Activated CD4-positive, CD25-positive, alpha-beta regulatory T cell treated with anti-CD3 and anti-CD28 coated beads, Interleukin-2, amount 50 U/mL, for 72 hours (primary cell): ENCODE results near the gene INPP5E.

Experiments used
- DNase-seq: peaks from one replicate; pipeline ENCODE4 v3.0.0; 2021

INPP5E gene

GRCh38 chr9:136447173-136447778 is 7.6 kb upstream of the INPP5E start:
- no peak for DNase-seq

DNA sequence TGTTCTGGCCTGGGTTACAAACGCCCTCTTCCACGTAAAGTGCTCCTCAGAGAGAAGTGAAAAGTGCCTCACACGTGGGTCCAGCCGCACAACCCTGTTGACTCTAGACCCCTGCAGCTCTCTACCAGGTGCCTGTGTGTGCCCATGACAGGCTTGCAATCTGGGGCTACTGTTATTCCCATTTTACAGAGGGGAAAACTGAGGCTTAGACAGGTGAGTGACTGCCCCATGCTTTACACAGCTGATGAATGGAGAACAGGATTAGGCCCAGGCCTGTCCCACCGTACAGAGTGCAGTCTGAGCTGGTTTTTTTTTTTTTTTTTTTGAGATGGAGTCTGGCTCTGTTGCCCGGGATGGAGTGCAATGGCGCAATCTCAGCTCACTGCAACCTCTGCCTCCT is 6.2 kb upstream of the INPP5E start:
- DNase-seq: no peak

DNA sequence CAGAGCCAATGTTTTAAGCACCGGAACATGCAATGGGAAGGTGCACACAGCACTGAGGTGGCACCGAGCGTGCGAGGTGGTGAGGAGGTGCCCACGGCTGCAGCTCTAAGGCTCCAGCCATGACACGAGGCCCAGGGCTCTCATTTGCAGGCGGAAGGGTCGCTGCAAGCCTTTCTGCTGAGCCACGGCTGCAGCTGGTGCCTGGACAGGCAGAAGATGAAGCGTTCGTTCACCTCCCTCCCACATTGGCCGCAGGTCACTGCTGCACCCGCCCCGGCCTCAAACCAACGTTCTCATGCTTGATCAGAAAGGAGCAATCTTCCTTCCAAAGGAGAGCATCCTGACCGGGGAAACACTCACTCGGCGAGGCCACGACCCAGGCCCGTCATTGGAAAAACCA is 4.5 kb upstream of the INPP5E start:
- DNase-seq: no peak

DNA sequence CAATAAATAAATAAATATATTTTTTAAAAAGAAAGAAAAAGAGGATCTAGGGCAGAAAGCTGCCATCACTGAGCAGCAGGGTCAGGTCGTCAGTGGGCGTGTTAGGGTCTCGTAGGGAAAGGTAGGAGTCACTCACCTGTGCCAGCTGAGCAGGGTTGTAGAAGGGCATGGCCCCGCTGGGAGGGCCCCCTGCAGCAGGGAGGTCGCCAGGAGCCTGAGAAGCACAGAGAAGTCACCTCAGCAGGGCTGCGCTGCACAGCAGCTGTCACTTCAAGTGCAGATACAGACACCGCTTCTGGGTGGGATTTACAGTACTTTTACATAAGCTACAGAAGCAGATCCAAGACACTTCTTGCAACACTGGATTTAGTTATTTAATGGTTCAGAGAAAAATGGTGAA is 4.0 kb upstream of the INPP5E start:
- no peak for DNase-seq

DNA sequence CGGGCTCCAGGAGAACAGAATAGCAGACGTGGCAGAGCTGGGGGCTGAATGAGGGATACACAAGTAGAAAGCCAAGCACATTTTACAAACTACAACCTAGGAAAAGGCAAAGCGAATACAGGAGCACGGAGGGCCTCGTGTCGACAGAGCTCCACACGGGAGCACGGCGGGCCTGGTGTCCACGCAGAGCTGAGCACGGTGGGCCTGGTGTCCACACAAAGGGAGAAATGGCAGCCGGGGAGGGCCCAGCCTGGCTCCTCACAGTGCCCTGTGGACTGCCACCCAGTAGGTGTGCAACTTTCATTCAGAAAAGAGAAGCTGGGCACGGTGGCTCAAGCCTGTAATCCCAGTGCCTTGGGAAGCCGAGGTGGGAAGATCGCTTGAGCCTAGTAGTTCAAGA is 3.4 kb upstream of the INPP5E start:
- DNase-seq: no peak

DNA sequence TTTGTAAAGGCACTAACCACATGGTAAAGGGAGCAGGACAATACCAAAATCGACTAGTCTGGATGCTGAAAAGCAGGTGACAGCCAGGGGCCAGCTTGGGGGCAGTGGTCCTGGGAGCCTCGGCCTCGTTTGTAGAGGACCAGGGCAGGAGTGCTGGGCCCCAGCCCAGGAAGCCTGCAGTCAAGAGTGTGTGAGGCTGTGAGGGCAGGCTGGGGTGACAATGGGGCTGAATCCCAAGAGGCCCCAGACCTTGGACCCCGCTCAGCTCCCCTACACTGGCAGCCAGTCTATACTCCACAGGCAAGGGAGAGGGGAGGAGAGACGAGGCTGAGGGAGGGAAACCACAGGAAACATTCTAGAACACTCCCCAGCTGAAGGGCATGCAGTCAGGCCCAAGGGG is 2.6 kb upstream of the INPP5E start:
- DNase-seq: no peak

DNA sequence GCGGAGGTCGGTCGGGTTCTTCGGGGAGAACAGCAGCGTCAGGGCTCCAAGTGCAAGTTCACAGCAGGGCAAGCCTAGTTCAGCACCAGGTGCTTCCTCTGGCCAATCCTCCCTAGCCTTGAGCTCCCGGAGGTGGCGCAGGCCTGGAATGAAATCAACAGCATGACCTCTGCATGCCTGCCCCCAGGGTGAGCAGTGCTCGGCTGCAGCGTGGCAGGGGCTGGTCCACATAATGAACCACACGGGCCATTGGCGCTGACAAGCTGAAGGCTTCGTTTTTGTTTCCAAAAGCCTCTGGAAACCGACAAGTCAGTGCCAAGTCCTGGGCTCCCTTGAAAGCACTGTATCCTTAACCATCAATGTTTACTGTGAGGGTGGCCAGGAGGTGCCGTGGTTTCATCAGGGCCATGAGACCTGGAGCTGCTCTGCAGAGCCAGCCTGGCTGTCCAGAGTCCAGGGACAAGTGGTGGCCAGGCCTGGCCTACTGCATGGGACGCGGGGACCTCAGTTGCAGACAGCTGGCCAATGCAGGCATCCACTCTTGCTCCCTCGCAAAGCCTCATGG is 2.1 kb upstream of the INPP5E start:
- DNase-seq: no peak

- DNase-seq: no peak
These were observed 1.6 kb upstream of the INPP5E start for GRCh38 chr9:136441191-136441680.

- peak; percentile 62 for DNase-seq
These were observed 831 bp downstream of the INPP5E start for GRCh38 chr9:136438548-136439480.

DNA sequence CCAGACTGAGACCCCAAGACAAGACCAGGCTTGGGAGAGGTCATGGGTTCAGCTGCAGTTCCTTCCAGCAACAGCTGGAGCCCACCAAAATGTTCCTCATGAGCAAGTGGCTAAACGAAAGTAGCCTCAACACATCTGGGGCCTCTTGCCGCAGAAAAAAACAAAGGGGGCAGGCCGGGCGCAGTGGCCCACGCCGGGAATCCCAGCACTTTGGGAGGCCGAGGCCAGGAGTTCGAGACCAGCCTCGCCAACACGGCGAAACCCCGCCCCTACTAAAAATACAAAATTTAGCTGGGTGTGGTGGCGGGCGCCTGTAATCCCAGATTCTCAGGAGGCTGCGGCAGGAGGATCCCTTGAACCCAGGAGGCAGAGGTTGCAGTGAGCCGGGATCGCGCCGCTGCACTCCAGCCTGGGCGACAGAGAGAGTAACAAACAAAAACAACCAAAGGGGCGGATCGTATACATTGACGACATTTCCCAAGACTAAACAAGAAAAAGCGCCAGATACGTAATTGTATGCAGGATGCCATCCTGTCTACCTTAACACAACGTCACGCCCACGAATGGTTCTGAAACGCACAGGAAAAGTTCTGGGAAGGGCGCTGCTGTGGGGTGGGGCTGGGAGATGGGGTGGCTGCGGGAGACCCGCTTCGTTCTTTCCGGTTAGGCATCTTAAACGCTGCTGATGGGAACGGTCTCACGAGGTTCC is 1.7 kb downstream of the INPP5E start:
- DNase-seq: no peak

DNA sequence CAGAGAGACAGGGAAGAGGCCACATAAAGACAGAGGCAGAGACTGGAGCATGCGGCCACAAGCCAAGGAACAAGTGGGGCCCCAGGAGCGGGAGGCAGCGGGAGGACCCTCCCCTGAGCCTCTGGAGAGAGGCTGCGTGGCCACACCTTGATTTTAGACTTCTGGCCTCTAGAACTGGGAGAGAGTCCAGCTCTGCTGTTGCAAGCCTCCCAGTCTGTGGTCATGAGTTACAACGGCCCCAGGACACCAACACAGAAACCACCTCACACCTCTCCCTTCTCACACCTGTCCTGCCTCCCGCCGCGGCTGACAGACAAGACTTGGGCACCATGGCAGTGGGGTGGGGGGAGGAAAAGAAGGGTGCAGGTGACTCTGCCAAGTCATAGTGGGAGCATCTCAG is 2.2 kb downstream of the INPP5E start:
- DNase-seq: no peak

DNA sequence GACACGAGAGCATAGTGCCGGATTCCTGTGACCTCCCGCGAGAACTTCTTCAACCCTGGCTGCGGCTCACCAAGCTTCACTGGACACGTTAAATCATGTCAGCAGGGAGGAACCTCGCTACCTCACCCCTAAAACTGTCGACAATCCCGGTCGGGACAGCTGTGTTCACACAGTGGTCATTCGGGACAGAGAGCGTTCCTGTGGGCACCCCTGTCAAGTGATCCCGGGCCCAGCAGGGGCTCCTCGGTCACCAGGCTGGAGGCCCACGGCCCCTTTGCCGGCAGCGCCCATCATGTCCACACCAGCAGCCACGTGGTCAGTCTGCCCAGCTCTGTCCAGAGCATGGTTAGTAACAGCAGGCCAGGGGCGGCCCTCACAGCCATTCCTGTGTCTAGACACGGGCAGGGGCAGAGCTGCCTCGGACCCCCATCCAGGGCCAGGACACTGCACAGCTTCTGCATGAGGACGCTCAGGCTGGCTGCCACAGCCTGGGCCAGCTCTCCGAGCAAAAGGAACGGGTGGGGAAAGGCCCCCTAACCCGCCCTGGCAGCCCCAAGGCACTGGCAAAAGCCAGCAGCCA is 3.5 kb downstream of the INPP5E start:
- DNase-seq: no peak

DNA sequence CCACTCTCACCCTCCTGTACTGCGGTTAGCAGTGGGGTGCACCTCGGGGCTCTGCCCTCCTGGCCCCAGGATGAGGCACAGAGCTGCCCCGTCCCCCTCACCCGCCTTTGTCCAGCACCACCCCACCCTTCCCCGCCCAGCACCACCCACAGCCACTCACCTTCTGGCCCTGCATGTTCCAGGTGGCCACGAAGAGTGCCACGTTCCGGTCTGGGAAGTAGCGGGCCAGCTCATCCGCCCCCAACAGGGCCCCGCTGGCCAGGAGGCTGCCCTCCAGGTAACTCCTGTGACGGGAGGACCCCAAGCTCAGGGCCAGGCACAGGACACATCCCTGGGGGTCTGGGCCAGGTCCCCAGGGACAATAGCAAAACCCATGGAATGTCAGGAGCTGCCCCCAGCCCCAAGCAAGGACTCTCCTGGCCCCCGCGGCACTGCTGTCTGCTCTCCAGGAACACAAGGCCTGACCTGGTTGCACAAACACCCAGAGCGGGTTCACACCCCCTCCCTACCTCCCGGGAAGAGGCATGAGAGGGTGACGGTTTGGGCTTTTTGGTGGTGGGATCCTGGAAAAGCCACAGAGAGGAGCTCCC is 5.0 kb downstream of the INPP5E start:
- no peak for DNase-seq

DNA sequence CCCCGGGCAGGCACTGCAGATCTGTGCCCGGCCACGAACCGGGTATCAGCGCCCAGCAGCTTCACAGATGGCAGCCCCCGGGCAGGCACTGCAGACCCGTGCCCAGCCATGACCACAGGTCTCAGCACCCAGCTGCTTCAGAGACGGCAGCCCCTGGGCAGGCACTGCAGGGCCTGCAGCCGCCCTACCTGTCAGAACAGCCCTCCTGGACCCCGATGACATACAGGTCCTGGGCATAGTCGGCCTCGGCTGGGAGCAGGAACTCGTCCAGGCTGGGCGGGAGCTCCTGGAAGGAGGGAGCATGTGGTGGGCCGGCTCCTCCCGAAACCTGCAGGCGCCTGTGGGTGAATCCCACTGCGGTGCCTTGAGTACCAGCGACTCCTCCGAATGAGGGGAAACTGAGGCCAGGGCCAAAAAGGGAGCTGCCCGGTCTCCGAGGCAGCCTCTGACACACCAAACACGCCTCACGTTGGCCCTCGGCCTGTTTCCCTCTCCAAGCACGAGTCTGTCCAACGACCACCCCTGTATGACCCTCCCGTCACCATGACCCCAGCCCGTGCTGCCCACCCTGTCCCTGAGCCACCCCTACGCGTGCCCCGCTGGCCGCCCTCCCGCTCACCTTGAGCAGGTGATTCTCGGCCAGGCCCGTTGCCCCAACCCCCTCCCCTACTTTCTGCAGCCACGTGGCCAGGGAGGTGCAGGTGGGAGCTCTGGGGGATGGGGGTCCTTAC is 5.6 kb downstream of the INPP5E start:
- DNase-seq: no peak

- no peak for DNase-seq
These were observed 6.5 kb downstream of the INPP5E start for GRCh38 chr9:136433043-136433715.

GRCh38 chr9:136432591-136432990 is 7.1 kb downstream of the INPP5E start:
- no peak for DNase-seq

DNA sequence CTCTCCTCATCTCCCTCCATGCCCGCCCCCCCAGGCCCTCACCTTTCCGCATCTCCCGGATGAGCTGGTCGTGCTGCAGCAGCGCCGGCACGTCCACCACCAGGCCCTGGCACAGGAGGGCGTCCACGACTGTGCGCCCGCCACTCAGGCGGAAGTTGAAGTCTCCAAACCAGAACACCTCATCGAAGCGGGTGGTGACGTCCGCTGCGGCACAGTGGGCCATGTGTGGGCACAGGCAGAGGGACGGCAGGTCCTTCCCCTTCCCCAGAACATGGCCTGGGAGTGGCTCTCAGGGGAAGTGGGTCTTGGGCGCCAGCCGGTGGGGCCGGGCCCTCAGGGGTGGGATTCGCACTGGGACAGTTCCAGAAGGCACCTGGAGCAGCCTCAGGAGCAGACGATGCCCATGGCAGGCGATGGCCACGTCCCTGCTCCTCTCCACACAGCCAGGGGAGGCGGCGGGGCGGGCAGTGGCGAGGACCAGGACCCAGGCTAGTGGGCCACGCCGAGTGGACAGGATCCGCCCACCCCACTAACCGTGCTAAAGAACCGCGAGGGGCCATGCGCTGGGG is 7.8 kb downstream of the INPP5E start:
- no peak for DNase-seq

DNA sequence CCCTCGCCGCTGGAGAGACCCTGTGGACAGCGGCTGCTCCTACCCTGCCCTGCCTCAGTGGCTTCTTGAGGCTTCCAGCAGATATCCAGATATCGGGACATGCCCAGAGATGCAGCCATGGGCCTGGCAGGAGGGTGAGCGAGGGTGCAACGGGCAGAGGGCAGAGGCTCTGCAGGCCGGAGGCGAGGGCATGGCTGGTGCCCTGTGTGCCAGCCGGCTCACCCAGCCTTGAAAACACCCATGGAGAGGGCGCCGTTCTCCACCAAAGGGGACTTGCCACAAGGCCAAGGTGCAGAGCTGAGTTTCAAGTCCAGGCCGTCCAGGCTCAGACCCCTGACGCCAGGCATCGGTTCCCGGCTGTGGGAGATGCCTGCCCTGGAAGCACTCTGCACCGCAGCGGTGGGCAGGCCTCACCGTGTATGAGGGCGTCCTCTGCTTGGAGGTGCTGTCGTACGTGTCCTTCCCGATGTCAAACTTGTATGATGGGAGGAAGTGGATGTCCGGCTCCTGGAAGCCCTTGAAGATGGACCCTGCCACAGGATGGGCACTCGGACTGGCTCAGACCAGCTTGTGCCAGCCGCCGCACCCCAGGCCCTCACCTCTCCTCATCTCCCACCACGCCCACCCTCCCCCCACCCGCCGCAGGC is 8.9 kb downstream of the INPP5E start:
- no peak for DNase-seq

GRCh38 chr9:136429683-136430491 is 9.8 kb downstream of the INPP5E start:
- DNase-seq: no peak
